Measurements from ENCODE around the gene GID8.

- TF ChIP-seq CTCF (IDR thresholded peaks at IDR 0.05) = no peak
- no peak for TF ChIP-seq POLR2A (IDR thresholded peaks at IDR 0.05)
These were observed 38.0 kb downstream of the GID8 start for GRCh38 chr20:62975812-62976508.
